Loucy (cell line): ENCODE results near the gene TP53TG5.

Experiments
- H2AFZ ChIP-seq: fragments of 200-600 bp; sonication (generic); 2 replicates; pipeline ENCODE4 v1.6.0; 2016; ENCODE audit warnings: antibody characterized with exemption, mild to moderate bottlenecking, low read length, moderate library complexity
- H3F3A ChIP-seq: fragments of 200-600 bp; 2 replicates; pipeline ENCODE4 v1.6.0; 2016; ENCODE audit warnings: antibody characterized with exemption, low read depth, mild to moderate bottlenecking
- H3K27me3 ChIP-seq: fragments of 200-600 bp; sonication (generic); 2 replicates; pipeline ENCODE4 v1.6.1; 2014; ENCODE audit warnings: low read length, mild to moderate bottlenecking; ENCODE audit not compliant: insufficient read depth, poor library complexity, severe bottlenecking
- H3K36me3 ChIP-seq: fragments of 200-600 bp; sonication (generic); 2 replicates; pipeline ENCODE4 v1.6.1; 2016; ENCODE audit warnings: low read length; ENCODE audit not compliant: insufficient read depth
- H3K4me1 ChIP-seq: fragments of 200-600 bp; sonication (generic); 2 replicates; pipeline ENCODE4 v1.5.1; 2014; ENCODE audit warnings: low read length, mild to moderate bottlenecking; ENCODE audit not compliant: insufficient read depth, poor library complexity, severe bottlenecking
- H3K4me2 ChIP-seq: fragments of 200-600 bp; sonication (generic); 2 replicates; pipeline ENCODE4 v1.6.0; 2014; ENCODE audit warnings: antibody characterized with exemption, low read length, low read depth, mild to moderate bottlenecking; ENCODE audit not compliant: poor library complexity, severe bottlenecking
- H3K4me3 ChIP-seq: fragments of 200-600 bp; sonication (generic); 2 replicates; pipeline ENCODE4 v1.5.1; 2014; ENCODE audit warnings: low read length, mild to moderate bottlenecking, mixed read lengths; ENCODE audit not compliant: poor library complexity, severe bottlenecking
- H3K79me2 ChIP-seq: fragments of 200-600 bp; sonication (generic); 2 replicates; pipeline ENCODE4 v1.6.1; 2014; ENCODE audit warnings: low read length; ENCODE audit not compliant: insufficient read depth
- H3K9ac ChIP-seq: fragments of 200-600 bp; sonication (generic); 2 replicates; pipeline ENCODE4 v1.6.0; 2014; ENCODE audit warnings: mild to moderate bottlenecking, low read depth, low read length, moderate library complexity; ENCODE audit not compliant: poor library complexity, severe bottlenecking
- H3K9me2 ChIP-seq: fragments of 200-600 bp; sonication (generic); replicated peaks from 2 replicates; pipeline ENCODE4 v1.6.1; 2016; ENCODE audit warnings: low read depth, low read length, mixed read lengths
- H3K9me3 ChIP-seq: fragments of 200-600 bp; sonication (generic); 2 replicates; pipeline ENCODE4 v1.6.1; 2014; ENCODE audit warnings: mild to moderate bottlenecking, antibody characterized with exemption, low read length, low read depth; ENCODE audit not compliant: insufficient read depth
- H4K20me1 ChIP-seq: fragments of 200-600 bp; sonication (generic); 2 replicates; pipeline ENCODE4 v1.6.0; 2014; ENCODE audit warnings: antibody characterized with exemption, low read length, mild to moderate bottlenecking; ENCODE audit not compliant: insufficient read depth, poor library complexity, severe bottlenecking
- CTCF ChIP-seq: fragments of 200-600 bp; sonication (generic); conservative IDR thresholded peaks from 2 replicates; pipeline ENCODE4 v1.5.1; 2014; ENCODE audit warnings: mild to moderate bottlenecking, antibody characterized with exemption, low read length
- EZH2phosphoT487 ChIP-seq: fragments of 200-600 bp; IDR thresholded peaks from 2 replicates; pipeline ENCODE4 v1.6.1; 2018; ENCODE audit warnings: antibody characterized with exemption, mild to moderate bottlenecking, moderate library complexity, borderline replicate concordance

TP53TG5 gene

GRCh38 chr20:45425561-45425960 lies 47.4 kb upstream of the TP53TG5 start:
- TF ChIP-seq EZH2phosphoT487 (no peak), CTCF (no peak)
- no peaks in the 10 kb centered on the region for H4K20me1 ChIP-seq
- no peak overlapping the region for H3K9ac ChIP-seq
- H3K79me2 ChIP-seq: no peaks in the 10 kb centered on the region
- no peaks in the 10 kb centered on the region for H3K27me3 ChIP-seq
- H3F3A ChIP-seq: no peaks in the 10 kb centered on the region
- H2AFZ ChIP-seq: no peak overlapping the region
- peaks cover 42% of the 10 kb centered on the region; the same call in 1 of the 2 replicates for H3K36me3 ChIP-seq
- no peaks in the 10 kb centered on the region for H3K9me3 ChIP-seq
- no peaks in the 10 kb centered on the region for H3K9me2 ChIP-seq
- H3K4me2 ChIP-seq: no peak overlapping the region
- no peak overlapping the region for H3K4me3 ChIP-seq
- H3K4me1 ChIP-seq: no peaks in the 10 kb centered on the region

GRCh38 chr20:45423700-45424099 lies 45.6 kb upstream of the TP53TG5 start:
- TF ChIP-seq EZH2phosphoT487 (no peak), CTCF (no peak)
- Histone ChIP-seq H3F3A (no peaks in the 10 kb centered on the region), H2AFZ (no peak overlapping the region), H4K20me1 (no peaks in the 10 kb centered on the region), H3K4me3 (no peak overlapping the region), H3K36me3 (peaks cover 55% of the 10 kb centered on the region; the same call in 1 of the 2 replicates), H3K4me1 (no peaks in the 10 kb centered on the region), H3K9ac (no peak overlapping the region), H3K4me2 (no peak overlapping the region), H3K79me2 (peaks cover 5% of the 10 kb centered on the region; the same call in 1 of the 2 replicates), H3K9me3 (no peaks in the 10 kb centered on the region), H3K9me2 (no peaks in the 10 kb centered on the region), H3K27me3 (no peaks in the 10 kb centered on the region)

GRCh38 chr20:45420125-45420524 lies 42.0 kb upstream of the TP53TG5 start:
- no peaks in the 10 kb centered on the region for H3K27me3 ChIP-seq
- H3K4me2 ChIP-seq: no peak overlapping the region
- peaks cover 17% of the 10 kb centered on the region for H3K4me1 ChIP-seq
- H3K79me2 ChIP-seq: peaks cover 39% of the 10 kb centered on the region
- H4K20me1 ChIP-seq: peaks cover 13% of the 10 kb centered on the region
- H3K9ac ChIP-seq: no peak overlapping the region
- TF ChIP-seq EZH2phosphoT487: no peak
- TF ChIP-seq CTCF: no peak
- H3K9me3 ChIP-seq: no peaks in the 10 kb centered on the region
- no peaks in the 10 kb centered on the region for H3K9me2 ChIP-seq
- no peaks in the 10 kb centered on the region for H3F3A ChIP-seq
- no peak overlapping the region for H2AFZ ChIP-seq
- no peak overlapping the region for H3K4me3 ChIP-seq
- peaks cover 46% of the 10 kb centered on the region; the same call in 1 of the 2 replicates for H3K36me3 ChIP-seq
